ENCODE results near the gene PDGFRA.
"Not testable (repeated sequence)": the region's sequence is repeated elsewhere in the genome, so short reads cannot be mapped to it uniquely, and the experiment has no call there.

The PDGFRA gene

DNA sequence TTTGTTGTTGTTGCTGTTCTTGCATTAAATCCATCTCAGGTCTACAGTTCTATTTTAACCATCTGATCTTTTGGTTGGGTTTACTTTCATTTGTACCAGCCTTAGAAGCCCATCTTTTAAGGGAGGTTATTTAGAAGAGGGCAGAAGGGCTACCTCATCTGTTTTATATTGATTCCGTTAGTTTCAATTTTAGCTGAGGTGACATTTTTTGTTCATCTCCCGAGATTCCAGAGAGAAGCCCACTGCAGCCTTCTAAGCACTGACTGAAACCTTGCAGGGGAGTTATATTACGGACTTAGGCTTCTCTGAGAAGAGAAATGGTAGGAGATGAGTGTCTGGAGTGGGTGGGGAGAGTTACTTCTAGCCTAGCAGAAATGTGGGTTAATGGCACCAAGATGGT, 101.8 kb downstream of the PDGFRA start:
- no peak for DNase-seq

GRCh38 chr4:54332542-54332941, 103.4 kb downstream of the PDGFRA start:
- no peak for DNase-seq

- DNase-seq = no peak
Observed at GRCh38 chr4:54333657-54334056, 104.6 kb downstream of the PDGFRA start.

- DNase-seq = not testable (repeated sequence)
Observed at GRCh38 chr4:54334769-54335168, 105.7 kb downstream of the PDGFRA start.

DNA sequence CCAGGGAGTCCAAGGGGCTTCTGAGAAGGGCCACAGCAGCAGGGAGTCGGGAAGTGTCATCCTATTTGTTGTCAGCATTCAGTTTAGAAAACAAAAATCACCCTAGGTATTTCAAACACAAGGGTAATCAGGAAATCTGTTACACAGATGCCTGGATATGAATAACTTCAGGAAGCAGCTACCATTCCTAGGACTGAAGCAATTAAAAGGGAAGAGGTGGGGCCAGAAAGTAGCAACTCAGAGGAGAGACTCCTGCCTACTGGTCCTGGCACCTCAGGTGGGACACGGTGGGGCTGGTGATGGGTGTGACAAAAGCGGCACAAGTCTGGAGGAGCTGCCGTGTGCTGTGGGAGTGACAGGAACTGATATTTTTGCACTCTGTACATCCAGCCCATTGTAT, 107.9 kb downstream of the PDGFRA start:
- DNase-seq = no peak

DNA sequence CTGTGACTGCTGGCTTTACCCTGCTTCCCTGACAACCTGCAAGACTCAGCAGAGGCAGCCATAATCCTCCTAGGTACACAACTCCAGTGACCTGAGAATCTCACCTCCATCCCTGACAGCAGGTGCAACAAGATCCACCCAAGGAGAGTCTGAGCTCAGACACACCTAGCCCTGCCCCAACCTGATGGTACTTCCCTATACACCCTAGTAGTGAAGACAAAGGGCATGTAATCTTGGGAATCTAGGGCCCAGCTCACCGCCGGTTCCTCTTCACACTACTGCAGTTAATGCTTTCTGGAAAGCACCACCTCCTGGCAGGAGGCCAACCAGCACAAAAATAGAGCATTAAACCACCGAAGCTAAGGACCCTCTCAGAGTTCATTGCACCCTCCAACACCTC, 113.0 kb downstream of the PDGFRA start:
- not testable (repeated sequence) for DNase-seq
